ENCODE measurements around the gene LTBP4.

LTBP4 gene

DNA sequence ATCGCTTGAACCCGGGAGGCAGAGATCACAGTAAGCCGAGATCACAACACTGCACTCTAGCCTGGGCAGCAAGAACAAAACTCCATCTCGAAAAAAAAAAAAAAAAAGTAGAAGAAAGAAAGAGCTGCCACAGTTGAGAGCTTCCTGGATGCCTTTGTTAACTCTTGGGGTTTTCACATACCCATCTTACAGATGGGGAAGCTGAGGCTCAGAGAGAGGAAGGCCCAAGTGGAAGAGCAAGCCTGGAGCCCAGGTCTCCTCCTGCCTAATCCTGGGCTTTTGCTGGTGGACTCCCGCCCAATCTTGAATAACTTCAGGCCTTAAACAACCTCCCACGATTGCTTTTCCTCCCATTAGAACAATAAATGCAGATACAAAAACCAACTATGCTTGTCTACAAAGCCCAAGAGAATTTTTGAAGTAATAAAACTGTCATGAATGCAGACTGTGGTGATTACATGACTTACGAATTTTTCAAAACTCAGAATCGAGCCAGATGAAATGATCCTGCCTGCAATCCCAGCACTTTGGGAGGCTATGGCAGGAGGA is 41.7 kb downstream of the LTBP4 start:
- POLR2A ChIA-PET, result interaction anchor here (0.7 to 1.5 kb wide), 2 partner anchors 39 to 74 kb away, joined by 3 to 5 read pairs; no protein-coding TSS in a partner anchor
- CTCF ChIA-PET, result interaction anchor here (0.7 to 5.5 kb wide), 5 partner anchors 8 to 337 kb away, joined by 3 to 174 read pairs (median 3); no protein-coding TSS in a partner anchor
- no peaks in the 10 kb centered on the region; a peak in 1 of 3 replicates for H3K36me3 ChIP-seq (ENCODE audit: control insufficient read depth in 2 of 2, insufficient read depth in 1 of 2, low read length in 2 of 2)
- H3K4me3 ChIP-seq (ENCODE audit: low read depth, low read length), result no peak overlapping the region
- no peak overlapping the region for H3K27ac ChIP-seq (ENCODE audit: extremely low read depth, low read depth, low read length)
- 0 out of 2 replicates have a peak, but pooled peaks have one; percentile 18 for TF ChIP-seq ZBTB7A (tag by site-specific recombination; IDR thresholded peaks at IDR 0.05; ENCODE audit: low read depth)
- TF ChIP-seq ZSCAN23 (tag by site-specific recombination; IDR thresholded peaks at IDR 0.05), result no peak
- peaks cover 21% of the 10 kb centered on the region for H3K4me1 ChIP-seq (ENCODE audit: control insufficient read depth, insufficient read depth, low read length)
- H3K9me3 ChIP-seq (ENCODE audit: control insufficient read depth, insufficient read depth, low read depth, low read length), result peaks cover 4% of the 10 kb centered on the region

DNA sequence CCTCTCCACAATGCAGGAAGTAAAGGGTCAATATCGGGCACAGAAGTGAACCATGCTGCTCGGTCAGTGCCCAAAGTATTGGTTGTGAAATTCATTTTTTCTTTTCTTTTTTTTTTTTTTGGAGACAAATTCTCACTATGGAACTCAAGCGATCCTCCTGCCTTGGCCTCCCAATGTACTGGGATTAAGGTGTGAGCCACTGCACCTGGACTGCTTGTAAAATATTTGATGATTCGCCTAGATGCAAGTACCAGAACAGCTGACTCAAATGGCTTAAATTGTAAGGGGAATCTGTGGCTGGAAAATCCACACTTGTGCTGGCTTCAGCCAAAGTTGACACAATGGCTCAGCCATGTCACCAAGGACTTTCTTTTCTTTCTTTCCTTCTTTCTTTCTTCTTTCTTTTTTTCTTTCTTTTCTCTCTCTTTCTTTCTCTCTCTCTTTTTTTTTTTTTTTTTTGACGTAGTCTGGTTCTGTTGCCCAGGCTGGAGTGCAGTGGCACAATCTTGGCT is 45.6 kb downstream of the LTBP4 start:
- Histone ChIP-seq H3K9me3 (ENCODE audit: control insufficient read depth, insufficient read depth, low read depth, low read length) (no peaks in the 10 kb centered on the region), H3K27ac (ENCODE audit: extremely low read depth, low read depth, low read length) (no peak overlapping the region), H3K4me1 (ENCODE audit: control insufficient read depth, insufficient read depth, low read length) (peaks cover 17% of the 10 kb centered on the region), H3K36me3 (ENCODE audit: control insufficient read depth in 2 of 2, insufficient read depth in 1 of 2, low read length in 2 of 2) (no peaks in the 10 kb centered on the region; a peak in 1 of 3 replicates), H3K4me3 (ENCODE audit: low read depth, low read length) (no peak overlapping the region)
- POLR2A ChIA-PET, result interaction anchor here (0.6 to 1.6 kb wide), 6 partner anchors 11 to 226 kb away, joined by 3 to 10 read pairs (median 4); no protein-coding TSS in a partner anchor
- CTCF ChIA-PET, result interaction anchor here (0.6 to 5.5 kb wide), 15 partner anchors 12 to 617 kb away, joined by 3 to 174 read pairs (median 5); partner anchors contain the start of gene HNRNPUL1
- TF ChIP-seq ZNF664 (tag by site-specific recombination; IDR thresholded peaks at IDR 0.05), result no peak
- peak; percentile 94 for TF ChIP-seq ZNF366 (tag by site-specific recombination; conservative IDR thresholded peaks at IDR 0.05)
- TF ChIP-seq, protein P1, sequence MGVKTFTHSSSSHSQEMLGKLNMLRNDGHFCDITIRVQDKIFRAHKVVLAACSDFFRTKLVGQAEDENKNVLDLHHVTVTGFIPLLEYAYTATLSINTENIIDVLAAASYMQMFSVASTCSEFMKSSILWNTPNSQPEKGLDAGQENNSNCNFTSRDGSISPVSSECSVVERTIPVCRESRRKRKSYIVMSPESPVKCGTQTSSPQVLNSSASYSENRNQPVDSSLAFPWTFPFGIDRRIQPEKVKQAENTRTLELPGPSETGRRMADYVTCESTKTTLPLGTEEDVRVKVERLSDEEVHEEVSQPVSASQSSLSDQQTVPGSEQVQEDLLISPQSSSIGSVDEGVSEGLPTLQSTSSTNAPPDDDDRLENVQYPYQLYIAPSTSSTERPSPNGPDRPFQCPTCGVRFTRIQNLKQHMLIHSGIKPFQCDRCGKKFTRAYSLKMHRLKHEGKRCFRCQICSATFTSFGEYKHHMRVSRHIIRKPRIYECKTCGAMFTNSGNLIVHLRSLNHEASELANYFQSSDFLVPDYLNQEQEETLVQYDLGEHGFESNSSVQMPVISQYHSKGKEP (tag by site-specific recombination; IDR thresholded peaks at IDR 0.05), result no peak
- TF ChIP-seq, protein P2, sequence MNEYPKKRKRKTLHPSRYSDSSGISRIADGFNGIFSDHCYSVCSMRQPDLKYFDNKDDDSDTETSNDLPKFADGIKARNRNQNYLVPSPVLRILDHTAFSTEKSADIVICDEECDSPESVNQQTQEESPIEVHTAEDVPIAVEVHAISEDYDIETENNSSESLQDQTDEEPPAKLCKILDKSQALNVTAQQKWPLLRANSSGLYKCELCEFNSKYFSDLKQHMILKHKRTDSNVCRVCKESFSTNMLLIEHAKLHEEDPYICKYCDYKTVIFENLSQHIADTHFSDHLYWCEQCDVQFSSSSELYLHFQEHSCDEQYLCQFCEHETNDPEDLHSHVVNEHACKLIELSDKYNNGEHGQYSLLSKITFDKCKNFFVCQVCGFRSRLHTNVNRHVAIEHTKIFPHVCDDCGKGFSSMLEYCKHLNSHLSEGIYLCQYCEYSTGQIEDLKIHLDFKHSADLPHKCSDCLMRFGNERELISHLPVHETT (tag by site-specific recombination; IDR thresholded peaks at IDR 0.05), result 0 out of 2 replicates have a peak, but pooled peaks have one; percentile 53
- TF ChIP-seq RBAK (tag by site-specific recombination; IDR thresholded peaks at IDR 0.05), result 0 out of 2 replicates have a peak, but pooled peaks have one; percentile 30
- TF ChIP-seq ZBTB17 (tag by site-specific recombination; IDR thresholded peaks at IDR 0.05), result no peak
- no peak for TF ChIP-seq ZNF23 (tag by site-specific recombination; IDR thresholded peaks at IDR 0.05; ENCODE audit: borderline replicate concordance)
- no peak for TF ChIP-seq ZNF121 (tag by site-specific recombination; IDR thresholded peaks at IDR 0.05)
- no peak for TF ChIP-seq IKZF3 (tag by site-specific recombination; IDR thresholded peaks at IDR 0.05)
- TF ChIP-seq, protein P3, sequence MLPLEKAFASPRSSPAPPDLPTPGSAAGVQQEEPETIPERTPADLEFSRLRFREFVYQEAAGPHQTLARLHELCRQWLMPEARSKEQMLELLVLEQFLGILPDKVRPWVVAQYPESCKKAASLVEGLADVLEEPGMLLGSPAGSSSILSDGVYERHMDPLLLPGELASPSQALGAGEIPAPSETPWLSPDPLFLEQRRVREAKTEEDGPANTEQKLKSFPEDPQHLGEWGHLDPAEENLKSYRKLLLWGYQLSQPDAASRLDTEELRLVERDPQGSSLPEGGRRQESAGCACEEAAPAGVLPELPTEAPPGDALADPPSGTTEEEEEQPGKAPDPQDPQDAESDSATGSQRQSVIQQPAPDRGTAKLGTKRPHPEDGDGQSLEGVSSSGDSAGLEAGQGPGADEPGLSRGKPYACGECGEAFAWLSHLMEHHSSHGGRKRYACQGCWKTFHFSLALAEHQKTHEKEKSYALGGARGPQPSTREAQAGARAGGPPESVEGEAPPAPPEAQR (tag by site-specific recombination; IDR thresholded peaks at IDR 0.05), result no peak
- TF ChIP-seq KLF16 (tag by site-specific recombination; IDR thresholded peaks at IDR 0.05), result no peak
- no peak for TF ChIP-seq ZNF777 (tag by site-specific recombination; IDR thresholded peaks at IDR 0.05; ENCODE audit: borderline replicate concordance)
- no peak for TF ChIP-seq ZNF677 (tag by site-specific recombination; IDR thresholded peaks at IDR 0.05)
- TF ChIP-seq ZNF530 (tag by site-specific recombination; IDR thresholded peaks at IDR 0.05; ENCODE audit: low read depth), result no peak
- peak; percentile 54 for TF ChIP-seq ZNF600 (tag by site-specific recombination; IDR thresholded peaks at IDR 0.05)
- no peak for TF ChIP-seq ZNF623 (tag by site-specific recombination; IDR thresholded peaks at IDR 0.05)
- TF ChIP-seq ZNF248 (tag by site-specific recombination; IDR thresholded peaks at IDR 0.05), result 0 out of 2 replicates have a peak, but pooled peaks have one; percentile 20
- TF ChIP-seq, protein P4, sequence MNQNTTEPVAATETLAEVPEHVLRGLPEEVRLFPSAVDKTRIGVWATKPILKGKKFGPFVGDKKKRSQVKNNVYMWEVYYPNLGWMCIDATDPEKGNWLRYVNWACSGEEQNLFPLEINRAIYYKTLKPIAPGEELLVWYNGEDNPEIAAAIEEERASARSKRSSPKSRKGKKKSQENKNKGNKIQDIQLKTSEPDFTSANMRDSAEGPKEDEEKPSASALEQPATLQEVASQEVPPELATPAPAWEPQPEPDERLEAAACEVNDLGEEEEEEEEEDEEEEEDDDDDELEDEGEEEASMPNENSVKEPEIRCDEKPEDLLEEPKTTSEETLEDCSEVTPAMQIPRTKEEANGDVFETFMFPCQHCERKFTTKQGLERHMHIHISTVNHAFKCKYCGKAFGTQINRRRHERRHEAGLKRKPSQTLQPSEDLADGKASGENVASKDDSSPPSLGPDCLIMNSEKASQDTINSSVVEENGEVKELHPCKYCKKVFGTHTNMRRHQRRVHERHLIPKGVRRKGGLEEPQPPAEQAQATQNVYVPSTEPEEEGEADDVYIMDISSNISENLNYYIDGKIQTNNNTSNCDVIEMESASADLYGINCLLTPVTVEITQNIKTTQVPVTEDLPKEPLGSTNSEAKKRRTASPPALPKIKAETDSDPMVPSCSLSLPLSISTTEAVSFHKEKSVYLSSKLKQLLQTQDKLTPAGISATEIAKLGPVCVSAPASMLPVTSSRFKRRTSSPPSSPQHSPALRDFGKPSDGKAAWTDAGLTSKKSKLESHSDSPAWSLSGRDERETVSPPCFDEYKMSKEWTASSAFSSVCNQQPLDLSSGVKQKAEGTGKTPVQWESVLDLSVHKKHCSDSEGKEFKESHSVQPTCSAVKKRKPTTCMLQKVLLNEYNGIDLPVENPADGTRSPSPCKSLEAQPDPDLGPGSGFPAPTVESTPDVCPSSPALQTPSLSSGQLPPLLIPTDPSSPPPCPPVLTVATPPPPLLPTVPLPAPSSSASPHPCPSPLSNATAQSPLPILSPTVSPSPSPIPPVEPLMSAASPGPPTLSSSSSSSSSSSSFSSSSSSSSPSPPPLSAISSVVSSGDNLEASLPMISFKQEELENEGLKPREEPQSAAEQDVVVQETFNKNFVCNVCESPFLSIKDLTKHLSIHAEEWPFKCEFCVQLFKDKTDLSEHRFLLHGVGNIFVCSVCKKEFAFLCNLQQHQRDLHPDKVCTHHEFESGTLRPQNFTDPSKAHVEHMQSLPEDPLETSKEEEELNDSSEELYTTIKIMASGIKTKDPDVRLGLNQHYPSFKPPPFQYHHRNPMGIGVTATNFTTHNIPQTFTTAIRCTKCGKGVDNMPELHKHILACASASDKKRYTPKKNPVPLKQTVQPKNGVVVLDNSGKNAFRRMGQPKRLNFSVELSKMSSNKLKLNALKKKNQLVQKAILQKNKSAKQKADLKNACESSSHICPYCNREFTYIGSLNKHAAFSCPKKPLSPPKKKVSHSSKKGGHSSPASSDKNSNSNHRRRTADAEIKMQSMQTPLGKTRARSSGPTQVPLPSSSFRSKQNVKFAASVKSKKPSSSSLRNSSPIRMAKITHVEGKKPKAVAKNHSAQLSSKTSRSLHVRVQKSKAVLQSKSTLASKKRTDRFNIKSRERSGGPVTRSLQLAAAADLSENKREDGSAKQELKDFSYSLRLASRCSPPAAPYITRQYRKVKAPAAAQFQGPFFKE (tag by site-specific recombination; IDR thresholded peaks at IDR 0.05; ENCODE audit: borderline replicate concordance), result no peak
- no peak for TF ChIP-seq ZNF701 (tag by site-specific recombination; IDR thresholded peaks at IDR 0.05)
- peak; percentile 96 for TF ChIP-seq PRDM1 (tag by site-specific recombination; IDR thresholded peaks at IDR 0.05)
